Measurements from ENCODE around the gene C16orf95.

GRCh38 chr16:87264634-87265033 is 52.6 kb downstream of the C16orf95 start:
- TF ChIP-seq GATA2 (IDR thresholded peaks at IDR 0.05; ENCODE audit: low read depth, low read length) (no peak), GATA3 (IDR thresholded peaks at IDR 0.05; ENCODE audit: low read depth, low read length) (no peak)
